HG02943 (cell line): ENCODE results near the gene RASD2.

ENCODE experiments used
- ATAC-seq: cut with Tn5 transposase; IDR thresholded peaks from one replicate; pipeline ENCODE4 v1.9.1; 2021; ENCODE audit warnings: mild to moderate bottlenecking, low read depth, moderate library complexity; ENCODE audit not compliant: unreplicated experiment

Gene RASD2

DNA sequence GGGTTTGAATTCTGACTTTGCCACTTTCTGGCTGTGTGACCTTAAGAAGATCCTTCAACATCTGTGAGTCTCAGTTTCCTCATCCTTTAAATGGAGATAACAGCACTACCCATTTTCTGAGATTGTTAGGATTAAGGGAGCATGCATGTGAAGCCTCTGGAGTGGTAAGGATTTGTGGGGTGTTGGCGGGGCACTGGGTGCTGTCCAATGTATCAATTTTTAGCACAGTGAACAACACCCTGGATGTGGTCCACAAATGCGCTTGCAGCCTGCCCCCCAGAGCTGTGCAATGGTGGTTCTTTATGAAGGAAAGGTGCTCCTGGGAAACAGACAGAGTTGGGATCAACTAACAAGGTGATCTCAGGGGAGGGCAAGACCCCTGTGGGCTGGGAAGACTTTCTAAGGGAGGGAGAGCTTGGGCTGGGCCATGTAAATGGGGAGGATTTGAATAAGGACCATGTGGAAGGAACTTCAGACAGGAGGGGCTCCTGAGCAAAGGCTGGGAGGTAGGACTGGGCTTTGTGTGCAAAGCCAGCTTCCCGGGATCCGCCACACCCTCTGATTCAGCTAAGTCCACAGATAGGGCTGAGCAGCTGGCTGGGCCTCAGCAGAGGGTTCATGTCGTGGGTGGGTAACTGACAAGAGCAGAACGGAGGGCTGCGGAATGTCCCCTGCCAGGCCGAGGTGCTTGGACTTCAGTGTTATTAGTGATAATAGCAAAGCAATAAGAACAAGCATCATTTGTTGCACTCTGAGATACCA lies 22.7 kb upstream of the RASD2 start:
- no peak for ATAC-seq

DNA sequence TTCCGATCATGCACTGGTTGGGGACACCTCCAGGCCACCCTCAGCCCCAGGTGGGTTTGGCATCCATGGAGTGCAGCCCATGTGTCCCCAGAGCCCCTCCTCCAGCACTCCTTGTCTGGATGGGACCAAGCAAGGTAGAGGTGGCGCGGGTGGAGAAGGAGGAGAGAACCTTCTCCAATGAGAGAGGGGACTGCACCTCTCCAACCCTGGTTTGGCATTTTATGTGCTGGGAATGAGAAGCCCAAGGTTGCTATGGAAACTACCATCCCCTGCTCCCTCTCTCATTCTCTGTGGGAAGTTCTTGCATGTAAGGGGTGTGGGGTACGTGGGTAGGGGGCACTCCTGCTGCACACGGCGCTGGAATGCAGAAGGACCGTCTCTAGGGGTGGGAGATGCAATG lies 21.8 kb upstream of the RASD2 start:
- no peak for ATAC-seq

GRCh38 chr22:35519306-35520000 lies 21.2 kb upstream of the RASD2 start:
- no peak for ATAC-seq

GRCh38 chr22:35521358-35522224 lies 19.0 kb upstream of the RASD2 start:
- ATAC-seq = no peak

DNA sequence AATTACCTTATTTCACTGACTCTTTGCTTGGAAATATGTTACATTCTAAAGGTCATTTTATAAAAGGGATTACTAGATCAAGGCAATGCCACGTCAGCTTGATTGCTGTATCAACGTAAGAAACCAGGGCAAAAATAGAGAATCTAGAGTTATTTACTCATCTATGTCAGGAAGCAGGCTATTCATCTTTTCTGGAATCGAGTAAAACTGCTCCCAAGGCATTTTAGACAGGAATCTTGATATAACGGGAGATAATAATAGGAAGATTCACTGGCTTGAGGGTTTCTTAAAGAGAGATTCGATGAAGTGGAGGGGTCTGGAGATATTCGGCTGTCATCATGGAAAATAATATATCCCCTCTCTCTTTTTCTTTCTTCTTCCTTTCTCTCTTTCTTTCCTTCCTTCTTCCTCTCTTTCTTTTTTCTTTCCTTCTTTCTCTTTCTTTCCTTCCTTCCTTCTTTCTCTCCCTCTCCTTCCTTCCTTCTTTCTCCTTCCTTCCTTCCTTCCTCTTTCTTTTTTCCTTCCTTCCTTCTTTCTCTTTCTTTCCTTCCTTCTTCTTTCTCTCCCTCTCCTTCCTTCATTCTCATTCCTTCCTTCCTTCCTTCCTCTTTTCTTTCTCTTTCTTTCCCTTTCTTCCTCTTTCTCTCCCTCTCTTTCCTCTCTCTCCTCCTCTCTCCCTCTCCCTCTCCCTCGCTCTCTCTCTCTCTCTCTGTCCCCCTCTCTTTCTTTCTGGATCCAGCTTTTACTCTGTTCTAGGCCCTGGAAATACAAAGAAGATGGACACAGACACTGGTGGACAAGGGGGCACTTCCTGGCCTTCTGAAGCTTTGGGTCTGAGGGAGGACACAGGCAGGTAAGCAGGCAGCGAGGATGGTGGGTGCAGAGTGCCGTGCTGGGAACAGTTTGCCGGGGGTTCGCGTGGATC lies 18.1 kb upstream of the RASD2 start:
- ATAC-seq = no peak

GRCh38 chr22:35523167-35523947 lies 17.3 kb upstream of the RASD2 start:
- ATAC-seq = no peak

- ATAC-seq = no peak
These were observed 15.5 kb upstream of the RASD2 start for GRCh38 chr22:35524966-35525686.

- no peak for ATAC-seq
These were observed 14.8 kb upstream of the RASD2 start for GRCh38 chr22:35525687-35526332.

DNA sequence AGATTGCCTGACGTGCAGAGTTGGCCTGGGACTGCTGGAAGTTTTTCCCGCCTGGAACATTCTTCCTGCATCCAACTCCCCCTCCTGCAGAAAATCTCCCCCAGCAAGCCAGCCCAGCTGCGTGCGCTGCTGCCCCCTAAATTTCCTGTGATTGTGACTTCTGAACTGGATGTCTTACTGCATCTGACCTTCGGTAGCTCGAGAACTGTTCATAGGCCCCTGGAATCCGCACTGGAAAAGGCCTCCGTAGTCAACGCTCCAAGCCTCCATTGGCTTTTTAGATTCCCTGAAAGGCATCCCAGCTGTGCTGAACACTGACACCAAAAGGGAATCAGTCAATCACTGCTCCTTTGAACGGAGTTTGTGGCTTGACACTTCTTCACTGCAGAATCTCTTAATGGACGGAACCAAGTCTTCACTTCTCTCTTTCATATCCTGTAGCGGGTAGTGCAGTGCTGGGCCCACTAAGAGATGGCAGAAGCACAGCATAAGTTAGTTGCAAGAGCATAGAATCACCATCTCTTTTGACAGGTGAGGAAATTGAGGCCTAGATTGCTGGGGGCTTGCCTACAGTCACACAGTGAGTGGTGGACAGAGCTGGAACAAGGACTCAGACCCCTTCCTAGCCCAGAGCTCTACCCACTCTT lies 14.2 kb upstream of the RASD2 start:
- ATAC-seq = no peak

GRCh38 chr22:35528927-35529326 lies 11.7 kb upstream of the RASD2 start:
- no peak for ATAC-seq

- no peak for ATAC-seq
These were observed 9.9 kb upstream of the RASD2 start for GRCh38 chr22:35530700-35531099.

DNA sequence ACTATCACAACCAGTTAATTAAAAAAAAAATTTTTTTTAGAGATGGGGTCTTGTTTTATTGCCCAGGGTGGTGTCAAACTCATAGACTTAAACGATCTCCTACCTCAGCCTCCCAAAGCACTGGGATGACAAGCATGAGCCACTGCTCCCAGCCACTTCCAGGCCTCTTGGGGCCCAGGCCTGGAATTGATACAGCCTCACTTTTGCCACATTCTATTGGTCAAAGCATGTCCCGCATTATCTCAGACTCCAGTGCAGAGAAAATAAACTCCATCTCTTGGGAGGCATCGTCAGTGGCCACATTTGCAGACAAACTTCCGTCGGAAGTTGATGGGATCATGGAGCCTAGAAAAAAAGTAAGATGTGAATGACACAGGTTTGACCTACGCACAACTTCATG lies 9.4 kb upstream of the RASD2 start:
- no peak for ATAC-seq

GRCh38 chr22:35531676-35532075 lies 9.0 kb upstream of the RASD2 start:
- ATAC-seq = no peak

DNA sequence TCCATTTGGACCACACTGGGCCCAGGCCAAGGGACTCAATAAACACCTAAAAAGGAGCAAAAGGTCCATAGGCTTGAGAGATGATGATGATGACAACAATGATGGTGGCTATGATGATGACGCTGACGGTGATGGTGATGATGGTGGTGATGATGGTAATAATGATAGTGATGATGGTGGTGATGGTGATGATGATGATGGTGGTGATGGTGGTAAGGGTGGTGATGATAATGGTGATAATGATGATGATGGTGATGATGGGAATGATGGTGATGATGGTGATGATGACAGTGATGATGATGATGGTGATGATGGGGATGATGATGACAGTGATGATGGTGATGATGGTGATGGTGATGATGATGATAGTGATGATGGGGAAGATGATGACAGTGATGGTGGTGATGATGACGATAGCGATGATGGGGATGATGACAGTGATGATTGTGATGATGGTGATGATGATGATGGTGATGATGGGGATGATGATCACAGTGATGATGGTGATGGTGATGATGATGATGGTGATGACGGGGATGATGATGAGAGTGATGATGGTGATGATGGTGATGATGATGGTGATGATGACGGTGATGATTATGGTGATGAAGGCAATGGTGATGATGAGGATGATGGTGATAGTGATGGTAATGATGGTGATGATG lies 7.1 kb upstream of the RASD2 start:
- ATAC-seq = no peak

- ATAC-seq = no peak
These were observed 6.5 kb upstream of the RASD2 start for GRCh38 chr22:35534091-35534490.

- no peak for ATAC-seq
These were observed 3.4 kb upstream of the RASD2 start for GRCh38 chr22:35537232-35537631.

- no peak for ATAC-seq
These were observed 1.8 kb upstream of the RASD2 start for GRCh38 chr22:35538801-35539321.
